Measurements from ENCODE around the gene RAB27A. TPM values are rescaled to one million over a fixed set of nuclear protein-coding genes. Genes with fewer than 3 reads are reported as not detected.

The RAB27A gene
- total and polyA plus RNA-seq, 8 donors, result 6.4 to 26.5 (median 14.8) TPM

DNA sequence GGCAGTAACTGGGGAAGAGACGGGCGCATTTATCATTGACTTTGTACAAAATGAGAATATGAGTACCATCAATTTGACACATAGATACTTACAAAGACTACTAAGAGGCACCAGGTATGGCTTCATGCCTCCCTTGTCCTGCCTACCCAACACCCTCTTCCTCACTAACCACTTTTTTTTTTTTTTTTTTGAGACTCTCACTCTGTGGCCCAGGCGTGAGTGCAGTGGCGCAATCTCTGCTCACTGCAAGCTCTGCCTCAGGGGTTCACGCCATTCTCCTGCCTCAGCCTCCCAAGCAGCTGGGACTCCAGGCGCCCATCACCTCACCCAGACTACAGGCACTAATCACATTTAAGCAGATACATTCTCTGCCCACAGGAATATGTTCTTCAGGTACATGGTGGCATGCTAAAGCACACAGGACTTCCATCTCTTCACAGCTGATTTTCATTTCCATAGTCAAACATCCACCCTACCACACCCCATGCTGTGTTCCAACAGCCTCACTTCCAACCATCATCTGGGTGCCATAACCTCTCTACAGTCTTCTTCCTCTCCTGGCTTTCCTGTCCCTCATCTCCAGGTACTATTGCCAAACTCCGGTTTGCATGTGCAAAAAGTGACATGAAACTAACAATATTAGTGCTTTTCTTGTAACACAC lies 41.7 kb downstream of the RAB27A start:
- WGBS, 2 donors, result 95 to 97% methylated on average over 7 of the region's 7 CpGs
- FAIRE-seq (no peak), ATAC-seq (peak in 1 of 4 donors; percentile 12), DNase-seq (no peak)
- no peaks in the 10 kb centered on the region for H3K27me3 ChIP-seq
- no peaks in the 10 kb centered on the region for H3K36me3 ChIP-seq
- H3K9me3 ChIP-seq, result no peaks in the 10 kb centered on the region
- H3K4me1 ChIP-seq, result peaks cover 0 to 10% (median 5%) of the 10 kb centered on the region in 3 donors
- no peak for TF ChIP-seq CTCF (IDR thresholded peaks at IDR 0.05)
- intact Hi-C loops (cut with DNase I), result no loop called here
- no peak overlapping the region for H3K27ac ChIP-seq
- H3K4me3 ChIP-seq, result no peak overlapping the region

GRCh38 chr15:55247311-55247710 lies 42.3 kb downstream of the RAB27A start:
- ATAC-seq (no peak), DNase-seq (no peak), FAIRE-seq (no peak)
- Histone ChIP-seq H3K4me3 (no peak overlapping the region), H3K4me1 (peaks cover 0 to 10% (median 5%) of the 10 kb centered on the region in 3 donors), H3K36me3 (no peaks in the 10 kb centered on the region), H3K27ac (no peak overlapping the region), H3K9me3 (no peaks in the 10 kb centered on the region), H3K27me3 (no peaks in the 10 kb centered on the region)
- no peak for TF ChIP-seq CTCF (IDR thresholded peaks at IDR 0.05)
- intact Hi-C loops (cut with DNase I), result no loop called here

GRCh38 chr15:55246567-55246966 lies 43.0 kb downstream of the RAB27A start:
- H3K4me3 ChIP-seq, result no peak overlapping the region
- H3K27me3 ChIP-seq, result no peaks in the 10 kb centered on the region
- TF ChIP-seq CTCF (IDR thresholded peaks at IDR 0.05), result no peak
- H3K36me3 ChIP-seq, result no peaks in the 10 kb centered on the region
- ATAC-seq (peak in 1 of 4 donors; percentile 26), FAIRE-seq (no peak), DNase-seq (no peak)
- WGBS, 2 donors, result 74 to 92% methylated on average over 3 of the region's 3 CpGs
- intact Hi-C loops (cut with DNase I), result no loop called here
- H3K9me3 ChIP-seq, result no peaks in the 10 kb centered on the region
- H3K4me1 ChIP-seq, result peaks cover 0 to 10% (median 5%) of the 10 kb centered on the region in 3 donors
- H3K27ac ChIP-seq, result no peak overlapping the region

GRCh38 chr15:55245059-55245458 lies 44.6 kb downstream of the RAB27A start:
- Histone ChIP-seq H3K4me1 (peaks cover 0 to 5% (median 5%) of the 10 kb centered on the region in 3 donors), H3K9me3 (no peaks in the 10 kb centered on the region), H3K36me3 (no peaks in the 10 kb centered on the region), H3K4me3 (no peak overlapping the region), H3K27ac (no peak overlapping the region), H3K27me3 (no peaks in the 10 kb centered on the region)
- TF ChIP-seq CTCF (IDR thresholded peaks at IDR 0.05), result no peak
- WGBS, 2 donors, result 91 to 92% methylated on average over 4 of the region's 4 CpGs
- DNase-seq (no peak), FAIRE-seq (no peak), ATAC-seq (no peak)
- intact Hi-C loops (cut with DNase I), result no loop called here

GRCh38 chr15:55241891-55242290 lies 47.7 kb downstream of the RAB27A start:
- ATAC-seq, result peak in 1 of 4 donors; percentile 42
- Histone ChIP-seq H3K4me3 (no peak overlapping the region), H3K27ac (no peak overlapping the region), H3K9me3 (no peaks in the 10 kb centered on the region), H3K27me3 (no peaks in the 10 kb centered on the region), H3K36me3 (no peaks in the 10 kb centered on the region), H3K4me1 (no peaks in the 10 kb centered on the region)
- 0 to 100% methylated on average over 1 of the region's 1 CpG for whole genome bisulfite sequencing, 2 donors
- DNase-seq, result no peak
- TF ChIP-seq CTCF (IDR thresholded peaks at IDR 0.05), result no peak
- intact Hi-C loops (cut with DNase I), result no loop called here
- no peak for FAIRE-seq
